Panc1 (cell line): ENCODE data around the gene AKAP6. TPM values are rescaled to one million over a fixed set of nuclear protein-coding genes. Genes with fewer than 3 reads are reported as not detected.
A peak's percentile ranks its signal among the peaks of the same experiment; 100 is the strongest.
"Not testable (repeated sequence)": the region's sequence is repeated elsewhere in the genome, so short reads cannot be mapped to it uniquely, and the experiment has no call there.

Experiments
- ATAC-seq: fragments of 200-7000 bp; cut with Tn5 transposase; 2 replicates; pipeline ENCODE4 v1.9.1; 2020; ENCODE audit warnings: mild to moderate bottlenecking, moderate library complexity
- BruUV-seq: library from RNA; stranded (reverse); fragments of 400-500 nt; replicated peaks from 2 replicates; lab custom pipeline; 2021; lab: Mats Ljungman, UMichigan
- CTCF ChIA-PET: fragments of 300-600 bp; sonication (Branson Sonifier 250); formaldehyde crosslinking; loops from one replicate; lab custom pipeline; 2022; ENCODE audit warnings: antibody characterized with exemption; lab: Charles Lee
- POLR2A ChIA-PET: fragments of 300-600 bp; sonication (Branson Sonifier 250); formaldehyde crosslinking; loops from one replicate; lab custom pipeline; 2022; ENCODE audit warnings: antibody characterized with exemption; lab: Charles Lee
- DNase-seq: peaks from one replicate; pipeline ENCODE4 v3.0.0-alpha.2; 2010; ENCODE audit warnings: low read depth, low spot score
- H3K27ac ChIP-seq: 2 replicates; pipeline ENCODE4 v1.5.1; 2011; ENCODE audit warnings: mild to moderate bottlenecking, low read length, inconsistent platforms
- H3K27me3 ChIP-seq: fragments of 200-500 bp; sonication (Bioruptor generic); 2 replicates; pipeline ENCODE4 v1.6.0; 2014; ENCODE audit warnings: low read length, inconsistent platforms; ENCODE audit not compliant: control insufficient read depth, insufficient read depth
- H3K36me3 ChIP-seq: fragments of 200-500 bp; sonication (Bioruptor generic); 2 replicates; pipeline ENCODE4 v1.5.1; 2014; ENCODE audit warnings: inconsistent platforms, mild to moderate bottlenecking, low read length, moderate library complexity; ENCODE audit not compliant: control insufficient read depth, insufficient read depth
- H3K4me1 ChIP-seq: 2 replicates; pipeline ENCODE4 v1.5.1; 2011; ENCODE audit warnings: inconsistent platforms, mild to moderate bottlenecking, low read length, moderate library complexity; ENCODE audit not compliant: control insufficient read depth, insufficient read depth
- H3K4me3 ChIP-seq, 2 experiments: 2 replicates each; pipeline ENCODE4 v1.5.1; 2011 to 2012; ENCODE audit warnings: low read depth in 2 of 2, low read length in 2 of 2, mild to moderate bottlenecking in 2 of 2, inconsistent platforms in 1 of 2, moderate library complexity in 1 of 2
- H3K9me3 ChIP-seq: fragments of 200-500 bp; sonication (Bioruptor generic); 2 replicates; pipeline ENCODE4 v1.5.1; 2014; ENCODE audit warnings: low read depth, mild to moderate bottlenecking, inconsistent platforms, low read length, moderate library complexity; ENCODE audit not compliant: control insufficient read depth, insufficient read depth
- POLR2AphosphoS5 ChIP-seq: IDR thresholded peaks from 2 replicates; pipeline ENCODE4 v1.6.1; 2012; ENCODE audit warnings: mild to moderate bottlenecking, low read depth, low read length, moderate library complexity
- SIN3A ChIP-seq: IDR thresholded peaks from 2 replicates; pipeline ENCODE4 v1.6.1; 2012; ENCODE audit warnings: low read depth, mild to moderate bottlenecking, low read length, moderate library complexity, borderline replicate concordance; ENCODE audit not compliant: insufficient read depth
- TCF7L2 ChIP-seq: IDR thresholded peaks from 2 replicates; pipeline ENCODE4 v1.6.1; 2011; ENCODE audit warnings: mild to moderate bottlenecking, low read depth, low read length, inconsistent platforms
- in situ Hi-C: cut with HindIII; loops from 2 replicates; pipeline ENCODE4 v1.10.0; 2016; ENCODE audit warnings: low sequenced_read_pairs, low pct_unique_long_range_greater_than_20kb
- intact Hi-C: fragments of 100-400 bp; cut with micrococcal nuclease; formaldehyde crosslinking; loops from one replicate; pipeline ENCODE4 v1.10.0; 2022; ENCODE audit not compliant: unreplicated experiment
- total RNA-seq: library from RNA; stranded (reverse); gene quantifications from one replicate; pipeline ENCODE4 v1.2.1, GENCODE V29; 2021; ENCODE audit not compliant: unreplicated experiment
- TF ChIP-seq, protein P1 (sequence below), 2 experiments: IDR thresholded peaks; 2 replicates each; pipeline ENCODE4 v1.6.1; 2011 to 2012; ENCODE audit warnings: low read depth in 2 of 2, control low read depth in 1 of 2, low read length in 1 of 2, mild to moderate bottlenecking in 1 of 2, moderate library complexity in 1 of 2; ENCODE audit not compliant: insufficient read depth in 1 of 2
- TF ChIP-seq, protein P2 (sequence below): fragments of 450-650 bp; IDR thresholded peaks from 2 replicates; pipeline ENCODE4 v1.5.1; 2017; ENCODE audit warnings: mild to moderate bottlenecking

The AKAP6 gene
- total RNA-seq, 1 experiment from 2014 or later: 0.82 TPM

DNA sequence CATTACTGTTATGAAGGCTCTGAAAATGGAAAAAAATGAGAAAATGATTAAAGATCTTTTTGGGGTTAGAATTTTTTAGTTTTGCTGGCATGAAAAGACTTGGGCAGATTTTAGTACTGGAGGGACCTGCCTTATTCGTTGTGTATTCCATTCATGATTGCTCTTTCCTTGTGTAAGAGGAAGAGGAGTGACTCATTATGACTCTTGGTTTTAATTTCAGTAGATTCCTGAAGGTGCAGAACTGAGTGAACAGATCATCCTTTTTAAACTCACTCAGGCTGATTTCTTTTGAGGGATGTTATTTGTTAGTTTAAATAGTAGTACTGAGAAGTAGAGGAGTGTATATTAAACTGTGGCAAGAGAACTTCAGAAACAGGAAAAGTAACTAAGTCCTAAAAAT, 41.6 kb downstream of the AKAP6 start:
- no peak for TF ChIP-seq SIN3A
- TF ChIP-seq TCF7L2: no peak
- no peak for TF ChIP-seq POLR2AphosphoS5
- TF ChIP-seq, protein P1, sequence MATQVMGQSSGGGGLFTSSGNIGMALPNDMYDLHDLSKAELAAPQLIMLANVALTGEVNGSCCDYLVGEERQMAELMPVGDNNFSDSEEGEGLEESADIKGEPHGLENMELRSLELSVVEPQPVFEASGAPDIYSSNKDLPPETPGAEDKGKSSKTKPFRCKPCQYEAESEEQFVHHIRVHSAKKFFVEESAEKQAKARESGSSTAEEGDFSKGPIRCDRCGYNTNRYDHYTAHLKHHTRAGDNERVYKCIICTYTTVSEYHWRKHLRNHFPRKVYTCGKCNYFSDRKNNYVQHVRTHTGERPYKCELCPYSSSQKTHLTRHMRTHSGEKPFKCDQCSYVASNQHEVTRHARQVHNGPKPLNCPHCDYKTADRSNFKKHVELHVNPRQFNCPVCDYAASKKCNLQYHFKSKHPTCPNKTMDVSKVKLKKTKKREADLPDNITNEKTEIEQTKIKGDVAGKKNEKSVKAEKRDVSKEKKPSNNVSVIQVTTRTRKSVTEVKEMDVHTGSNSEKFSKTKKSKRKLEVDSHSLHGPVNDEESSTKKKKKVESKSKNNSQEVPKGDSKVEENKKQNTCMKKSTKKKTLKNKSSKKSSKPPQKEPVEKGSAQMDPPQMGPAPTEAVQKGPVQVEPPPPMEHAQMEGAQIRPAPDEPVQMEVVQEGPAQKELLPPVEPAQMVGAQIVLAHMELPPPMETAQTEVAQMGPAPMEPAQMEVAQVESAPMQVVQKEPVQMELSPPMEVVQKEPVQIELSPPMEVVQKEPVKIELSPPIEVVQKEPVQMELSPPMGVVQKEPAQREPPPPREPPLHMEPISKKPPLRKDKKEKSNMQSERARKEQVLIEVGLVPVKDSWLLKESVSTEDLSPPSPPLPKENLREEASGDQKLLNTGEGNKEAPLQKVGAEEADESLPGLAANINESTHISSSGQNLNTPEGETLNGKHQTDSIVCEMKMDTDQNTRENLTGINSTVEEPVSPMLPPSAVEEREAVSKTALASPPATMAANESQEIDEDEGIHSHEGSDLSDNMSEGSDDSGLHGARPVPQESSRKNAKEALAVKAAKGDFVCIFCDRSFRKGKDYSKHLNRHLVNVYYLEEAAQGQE (IDR thresholded peaks at IDR 0.05; ENCODE audit: insufficient read depth in 1 of 2, low read depth in 2 of 2, low read length in 1 of 2): no peak
- TF ChIP-seq, protein P2, sequence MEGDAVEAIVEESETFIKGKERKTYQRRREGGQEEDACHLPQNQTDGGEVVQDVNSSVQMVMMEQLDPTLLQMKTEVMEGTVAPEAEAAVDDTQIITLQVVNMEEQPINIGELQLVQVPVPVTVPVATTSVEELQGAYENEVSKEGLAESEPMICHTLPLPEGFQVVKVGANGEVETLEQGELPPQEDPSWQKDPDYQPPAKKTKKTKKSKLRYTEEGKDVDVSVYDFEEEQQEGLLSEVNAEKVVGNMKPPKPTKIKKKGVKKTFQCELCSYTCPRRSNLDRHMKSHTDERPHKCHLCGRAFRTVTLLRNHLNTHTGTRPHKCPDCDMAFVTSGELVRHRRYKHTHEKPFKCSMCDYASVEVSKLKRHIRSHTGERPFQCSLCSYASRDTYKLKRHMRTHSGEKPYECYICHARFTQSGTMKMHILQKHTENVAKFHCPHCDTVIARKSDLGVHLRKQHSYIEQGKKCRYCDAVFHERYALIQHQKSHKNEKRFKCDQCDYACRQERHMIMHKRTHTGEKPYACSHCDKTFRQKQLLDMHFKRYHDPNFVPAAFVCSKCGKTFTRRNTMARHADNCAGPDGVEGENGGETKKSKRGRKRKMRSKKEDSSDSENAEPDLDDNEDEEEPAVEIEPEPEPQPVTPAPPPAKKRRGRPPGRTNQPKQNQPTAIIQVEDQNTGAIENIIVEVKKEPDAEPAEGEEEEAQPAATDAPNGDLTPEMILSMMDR: no peak
- DNase-seq (peak; percentile 30), ATAC-seq (no peak)
- Histone ChIP-seq H3K27ac (no peak overlapping the region), H3K4me1 (no peaks in the 10 kb centered on the region), H3K9me3 (no peaks in the 10 kb centered on the region), H3K27me3 (no peaks in the 10 kb centered on the region), H3K36me3 (no peaks in the 10 kb centered on the region), H3K4me3 (no peak overlapping the region)
- ChIA-PET POLR2A (no interaction called here), CTCF (interaction anchor here (0.9 kb wide), 1 partner anchor 107 kb away, joined by 3 read pairs; no protein-coding TSS in a partner anchor)
- in situ Hi-C loops: no loop called here
- intact Hi-C loops: no loop called here
- BruUV-seq: no TSS peak

DNA sequence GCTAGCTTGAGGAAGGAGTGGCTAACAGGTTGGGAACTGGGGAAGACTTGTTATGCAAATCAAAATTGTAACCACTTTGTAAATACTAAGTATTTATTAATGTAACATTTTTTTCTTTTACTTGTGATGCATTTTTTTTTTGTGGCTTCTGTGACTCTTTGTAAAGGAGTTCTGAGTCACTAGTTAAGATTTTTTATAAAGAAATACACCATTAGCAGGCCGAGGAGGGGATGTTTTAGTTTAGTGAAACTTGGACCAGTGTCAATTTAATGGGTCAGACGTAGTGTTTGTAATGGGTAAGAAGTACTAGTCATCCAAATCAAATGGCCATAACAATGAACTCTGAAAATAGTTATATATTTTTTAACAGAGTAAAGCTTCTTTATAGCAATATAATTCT, 43.1 kb downstream of the AKAP6 start:
- Histone ChIP-seq H3K27ac (no peak overlapping the region), H3K36me3 (no peaks in the 10 kb centered on the region), H3K4me3 (no peak overlapping the region), H3K4me1 (no peaks in the 10 kb centered on the region), H3K27me3 (no peaks in the 10 kb centered on the region), H3K9me3 (no peaks in the 10 kb centered on the region)
- POLR2A ChIA-PET: no interaction called here
- in situ Hi-C loops (no loop called here), intact Hi-C loops (no loop called here)
- no peak for ATAC-seq
- TF ChIP-seq TCF7L2: no peak
- TF ChIP-seq, protein P1 (IDR thresholded peaks at IDR 0.05; ENCODE audit: insufficient read depth in 1 of 2, low read depth in 2 of 2, low read length in 1 of 2): no peak
- BruUV-seq: no TSS peak
- DNase-seq: no peak
- CTCF ChIA-PET: no interaction called here

DNA sequence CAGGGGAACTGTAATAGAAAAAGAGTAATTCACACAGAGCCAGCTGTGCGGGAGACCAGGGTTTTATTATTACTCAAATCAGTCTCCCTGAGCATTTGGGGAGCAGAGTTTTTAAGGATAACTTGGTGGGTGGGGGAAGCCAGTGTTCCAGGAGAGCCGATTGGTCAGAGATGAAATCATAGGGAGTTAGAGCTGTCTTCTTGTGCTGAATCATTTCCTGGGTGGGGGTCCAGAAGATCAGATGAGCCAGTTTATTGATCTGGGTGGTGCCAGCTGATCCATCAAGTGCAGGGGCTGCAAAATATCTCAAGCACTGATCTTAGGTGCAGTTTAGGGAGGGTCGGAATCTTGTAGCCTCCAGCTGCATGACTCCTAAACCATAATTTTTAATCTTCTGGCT, 44.1 kb downstream of the AKAP6 start:
- BruUV-seq, H3K9me3 ChIP-seq, H3K36me3 ChIP-seq, POLR2A ChIA-PET, DNase-seq, H3K4me1 ChIP-seq, in situ Hi-C loops, H3K4me3 ChIP-seq, H3K27ac ChIP-seq, ATAC-seq, CTCF ChIA-PET, intact Hi-C loops, H3K27me3 ChIP-seq: not testable (repeated sequence)
